T-helper 2 cell treated with Interferon-gamma antibody and Interleukin-4, amounts not matched to agents 5 μg/mL and 100 μg/mL, for 36 hours (primary cell): ENCODE data around the gene POP4.
A peak's percentile ranks its signal among the peaks of the same experiment; 100 is the strongest.

Source experiments
- DNase-seq: peaks from one replicate; pipeline ENCODE4 v3.0.0; 2021; ENCODE audit warnings: low spot score
- H3K27ac Mint-ChIP-seq: one replicate; pipeline ENCODE4 v1.8.0; 2021; ENCODE audit warnings: mild to moderate bottlenecking, mixed read lengths
- H3K27me3 Mint-ChIP-seq: one replicate; pipeline ENCODE4 v1.8.0; 2021; ENCODE audit warnings: low read depth, mixed read lengths
- H3K36me3 Mint-ChIP-seq: one replicate; pipeline ENCODE4 v1.8.0; 2021; ENCODE audit warnings: low read depth, mixed read lengths
- H3K4me1 Mint-ChIP-seq: one replicate; pipeline ENCODE4 v1.8.0; 2021; ENCODE audit warnings: low read depth, mixed read lengths
- H3K4me3 Mint-ChIP-seq: one replicate; pipeline ENCODE4 v1.8.0; 2022; ENCODE audit warnings: mild to moderate bottlenecking, moderate library complexity, mixed read lengths
- H3K9me3 Mint-ChIP-seq: one replicate; pipeline ENCODE4 v1.8.0; 2021; ENCODE audit warnings: mixed read lengths

Gene POP4

DNA sequence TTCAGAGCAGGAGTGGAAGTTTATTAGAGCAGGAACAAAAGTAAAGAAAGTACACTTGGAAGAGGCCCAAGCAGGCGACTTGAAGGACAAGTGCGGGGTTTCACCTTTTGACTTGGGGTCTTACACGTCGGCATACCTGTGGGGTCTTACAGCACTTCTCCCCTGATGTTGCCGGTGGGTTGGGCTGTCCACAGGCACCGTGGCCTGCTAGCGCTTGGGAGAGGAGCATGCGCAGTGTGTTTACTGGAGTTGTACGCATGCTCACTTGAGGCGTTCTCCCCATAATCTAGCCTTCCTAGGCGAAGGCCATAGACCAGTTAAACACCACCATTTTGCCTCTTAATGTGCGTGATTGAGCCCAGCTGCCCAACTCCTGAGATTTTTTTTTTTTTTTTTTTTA, 34.1 kb downstream of the POP4 start:
- DNase-seq, result no peak
- Mint-ChIP-seq H3K4me3 (no peak overlapping the region), H3K4me1 (peaks cover 6% of the 10 kb centered on the region), H3K36me3 (no peaks in the 10 kb centered on the region), H3K27ac (no peak overlapping the region), H3K27me3 (peaks cover 4% of the 10 kb centered on the region), H3K9me3 (no peaks in the 10 kb centered on the region)

DNA sequence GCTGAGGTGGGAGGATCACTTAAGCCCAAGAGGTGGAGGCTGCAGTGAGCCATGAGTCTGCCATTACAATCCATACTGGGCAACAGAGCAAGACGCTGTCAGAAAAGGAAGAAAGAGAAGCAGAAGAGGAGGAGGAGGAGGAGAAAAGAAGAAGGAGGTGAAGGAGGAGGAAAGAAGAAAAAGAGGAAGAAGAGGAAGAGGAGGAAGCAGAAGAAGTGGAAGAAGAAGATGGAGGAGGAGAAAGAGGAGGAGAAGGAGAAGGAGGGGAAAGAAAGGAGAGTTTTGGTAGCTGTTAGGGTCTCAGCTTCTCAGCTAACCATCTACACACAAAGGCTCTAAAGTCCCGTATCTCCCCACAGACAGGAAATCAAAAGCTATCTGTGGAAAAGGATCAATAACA, 35.5 kb downstream of the POP4 start:
- H3K9me3 Mint-ChIP-seq, result no peaks in the 10 kb centered on the region
- H3K27me3 Mint-ChIP-seq, result peaks cover 4% of the 10 kb centered on the region

DNA sequence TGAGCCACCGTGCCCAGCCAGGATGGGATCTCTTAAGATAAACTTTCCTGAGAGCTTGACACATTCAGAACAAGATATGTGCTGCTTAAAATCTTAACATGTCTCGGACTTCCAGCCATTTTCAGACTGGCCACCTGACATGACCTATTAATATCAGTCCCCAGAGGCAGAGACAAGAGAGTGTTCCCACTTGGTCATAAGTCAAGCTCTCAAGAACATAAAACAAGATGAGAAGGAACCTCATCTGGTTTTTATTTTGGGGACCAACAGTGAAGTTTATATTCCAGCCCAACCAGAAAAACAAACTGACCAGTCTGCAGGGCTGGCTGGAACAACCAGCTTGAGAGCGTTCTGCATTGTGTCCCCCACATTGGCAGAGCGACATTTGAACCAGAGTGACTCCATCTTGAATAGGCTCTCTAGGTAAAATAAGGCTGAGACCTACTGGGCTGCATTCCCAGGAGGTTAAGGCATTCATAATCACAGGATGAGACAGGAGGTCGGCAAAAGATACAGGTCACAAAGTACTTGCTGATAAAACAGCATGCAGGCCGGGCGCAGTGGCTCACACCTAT, 37.4 kb downstream of the POP4 start:
- no peak overlapping the region for H3K27ac Mint-ChIP-seq
- H3K27me3 Mint-ChIP-seq, result peaks cover 4% of the 10 kb centered on the region
- H3K4me3 Mint-ChIP-seq, result no peak overlapping the region
- no peaks in the 10 kb centered on the region for H3K36me3 Mint-ChIP-seq
- peaks cover 18% of the 10 kb centered on the region for H3K4me1 Mint-ChIP-seq
- no peaks in the 10 kb centered on the region for H3K9me3 Mint-ChIP-seq
- DNase-seq, result no peak

More for the DNA sequence above, 35.5 kb downstream of the POP4 start:
- Mint-ChIP-seq H3K27ac (no peak overlapping the region), H3K4me1 (peaks cover 18% of the 10 kb centered on the region), H3K4me3 (no peak overlapping the region), H3K36me3 (no peaks in the 10 kb centered on the region)
- no peak for DNase-seq

DNA sequence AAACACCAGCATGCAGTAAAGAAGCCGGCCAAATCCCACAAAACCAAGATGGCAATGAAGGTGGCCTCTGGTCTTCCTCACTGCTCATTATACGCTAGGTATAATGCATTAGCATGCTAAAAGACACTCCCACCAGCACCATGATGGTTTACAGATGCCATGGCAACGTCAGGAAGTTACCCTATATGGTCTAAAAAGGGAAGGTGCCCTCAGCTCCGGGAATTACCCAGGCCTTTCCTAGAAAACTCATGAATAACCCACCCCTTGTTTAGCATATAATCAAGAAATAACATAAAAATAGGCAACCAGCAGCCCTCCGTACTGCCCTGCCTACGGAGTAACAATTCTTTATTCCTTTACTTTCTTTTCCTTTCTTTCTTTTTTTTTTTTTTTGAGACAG, 38.1 kb downstream of the POP4 start:
- Mint-ChIP-seq H3K27me3 (peaks cover 4% of the 10 kb centered on the region), H3K4me3 (no peak overlapping the region), H3K27ac (no peak overlapping the region), H3K9me3 (no peaks in the 10 kb centered on the region), H3K36me3 (no peaks in the 10 kb centered on the region), H3K4me1 (peaks cover 18% of the 10 kb centered on the region)
- DNase-seq, result no peak

DNA sequence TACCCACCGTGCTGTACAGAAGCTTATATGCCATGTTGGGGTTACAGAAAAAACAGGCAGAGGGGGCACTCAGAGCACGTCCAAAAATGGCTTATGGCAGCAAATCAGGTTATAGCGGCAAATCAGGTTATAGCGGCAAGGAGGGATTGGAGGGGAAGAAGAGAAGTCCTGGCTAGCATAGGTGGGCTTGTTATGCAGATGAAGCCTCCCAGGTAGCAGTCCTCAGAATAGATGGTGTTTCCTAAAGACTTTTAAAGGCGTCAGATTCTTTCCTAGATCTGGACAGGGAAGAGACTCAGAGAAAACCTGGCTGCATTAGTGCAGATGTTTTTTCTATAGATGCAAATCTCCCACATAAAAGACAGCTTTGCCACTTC, 39.4 kb downstream of the POP4 start:
- Mint-ChIP-seq H3K27me3 (peaks cover 4% of the 10 kb centered on the region), H3K4me3 (peak overlapping the region; percentile 71), H3K27ac (no peak overlapping the region), H3K36me3 (no peaks in the 10 kb centered on the region), H3K9me3 (no peaks in the 10 kb centered on the region), H3K4me1 (peaks cover 18% of the 10 kb centered on the region)
- no peak for DNase-seq

DNA sequence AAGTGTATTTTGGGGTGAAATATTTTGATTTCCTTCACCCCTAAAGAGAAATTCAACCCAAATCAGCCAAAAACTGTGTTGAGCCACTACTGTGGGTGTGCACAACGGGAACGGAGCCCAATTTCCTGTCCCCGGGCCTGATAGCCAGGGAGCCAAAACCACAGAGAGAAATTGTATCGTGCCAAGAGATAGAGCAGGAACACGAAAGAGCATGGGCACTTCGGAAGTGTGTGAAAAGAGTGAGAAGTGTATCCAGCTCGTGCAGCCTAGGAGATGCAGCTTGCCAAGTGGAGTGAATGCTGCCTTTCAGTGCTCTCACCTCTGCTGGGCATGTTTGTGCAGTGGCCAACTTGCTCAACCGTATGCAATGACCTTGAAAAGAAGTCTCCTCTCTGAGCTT, 39.8 kb downstream of the POP4 start:
- H3K4me3 Mint-ChIP-seq, result peak overlapping the region; percentile 71
- no peak for DNase-seq
- H3K27me3 Mint-ChIP-seq, result peaks cover 4% of the 10 kb centered on the region
- no peaks in the 10 kb centered on the region for H3K36me3 Mint-ChIP-seq
- peaks cover 18% of the 10 kb centered on the region for H3K4me1 Mint-ChIP-seq
- peak overlapping the region; percentile 5 for H3K27ac Mint-ChIP-seq
- H3K9me3 Mint-ChIP-seq, result no peaks in the 10 kb centered on the region

DNA sequence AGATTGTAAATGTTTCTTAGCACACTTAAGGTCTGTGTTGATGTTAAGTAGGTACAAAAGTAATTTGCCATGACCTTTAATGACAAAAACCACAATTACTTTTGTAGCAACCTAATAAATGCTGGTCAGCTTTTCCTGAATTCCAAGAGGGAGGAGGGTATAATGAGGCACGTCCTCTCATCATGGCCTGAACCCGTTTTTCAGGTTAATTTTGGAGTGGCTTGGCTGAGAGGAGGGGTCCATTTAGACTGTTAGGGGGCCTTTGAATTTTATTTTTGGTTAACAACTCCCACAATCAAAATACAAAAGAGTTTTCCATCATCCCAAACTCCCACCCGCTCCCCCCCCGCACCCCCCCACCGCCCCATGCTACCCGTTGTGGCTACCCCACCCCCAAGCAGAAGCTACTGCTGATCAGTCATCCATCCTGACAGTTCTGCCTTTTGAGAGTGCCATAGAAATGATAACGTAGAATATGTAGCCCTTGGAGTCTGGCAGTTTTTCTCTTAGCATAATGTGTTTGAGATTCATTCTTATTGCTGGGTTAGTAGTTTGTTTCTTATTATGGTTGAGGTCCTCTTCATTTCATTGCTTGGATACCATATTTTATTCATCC, 44.8 kb downstream of the POP4 start:
- no peak for DNase-seq
- Mint-ChIP-seq H3K4me1 (peaks cover 25% of the 10 kb centered on the region), H3K36me3 (no peaks in the 10 kb centered on the region), H3K27ac (no peak overlapping the region), H3K9me3 (peaks cover 12% of the 10 kb centered on the region), H3K4me3 (no peak overlapping the region), H3K27me3 (peaks cover 17% of the 10 kb centered on the region)

DNA sequence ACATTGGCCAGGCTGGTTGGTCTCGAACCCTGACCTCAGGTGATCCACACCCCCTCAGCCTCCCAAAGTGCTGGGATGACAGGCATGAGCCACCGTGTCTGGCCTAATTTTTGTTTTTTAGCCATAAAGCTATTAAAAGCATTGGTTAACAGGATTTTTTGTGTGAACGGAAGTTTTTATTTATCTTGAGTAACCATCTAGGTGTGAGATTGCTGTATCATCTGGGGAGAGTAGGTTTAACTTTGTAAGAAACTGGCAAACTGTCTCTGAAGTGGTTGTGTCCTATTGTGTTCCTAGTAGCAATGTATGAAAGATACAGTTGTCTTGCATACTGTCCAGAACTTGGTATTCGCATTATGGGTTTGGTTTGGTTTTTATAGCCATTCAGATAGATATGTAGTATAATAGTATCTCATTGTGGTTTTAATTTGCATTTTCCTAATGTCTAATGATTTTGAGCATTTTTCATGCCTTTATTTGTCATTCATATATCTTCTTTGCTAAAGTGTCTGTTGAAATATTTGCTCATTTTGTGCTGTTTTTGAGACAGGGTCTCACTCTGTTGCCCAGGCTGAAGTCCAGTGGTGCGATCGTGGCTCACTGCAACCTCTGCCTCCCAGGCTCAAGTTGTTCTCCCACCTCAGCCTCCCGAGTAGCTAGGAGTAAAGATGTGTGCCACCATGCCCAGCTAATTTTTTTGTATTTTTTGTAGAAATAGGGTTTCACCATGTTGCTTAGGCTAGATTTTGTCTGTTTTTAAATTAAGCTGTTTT, 45.7 kb downstream of the POP4 start:
- Mint-ChIP-seq H3K4me3 (no peak overlapping the region), H3K36me3 (no peaks in the 10 kb centered on the region), H3K4me1 (peaks cover 20% of the 10 kb centered on the region), H3K27me3 (peaks cover 17% of the 10 kb centered on the region), H3K9me3 (peaks cover 12% of the 10 kb centered on the region), H3K27ac (no peak overlapping the region)
- no peak for DNase-seq

DNA sequence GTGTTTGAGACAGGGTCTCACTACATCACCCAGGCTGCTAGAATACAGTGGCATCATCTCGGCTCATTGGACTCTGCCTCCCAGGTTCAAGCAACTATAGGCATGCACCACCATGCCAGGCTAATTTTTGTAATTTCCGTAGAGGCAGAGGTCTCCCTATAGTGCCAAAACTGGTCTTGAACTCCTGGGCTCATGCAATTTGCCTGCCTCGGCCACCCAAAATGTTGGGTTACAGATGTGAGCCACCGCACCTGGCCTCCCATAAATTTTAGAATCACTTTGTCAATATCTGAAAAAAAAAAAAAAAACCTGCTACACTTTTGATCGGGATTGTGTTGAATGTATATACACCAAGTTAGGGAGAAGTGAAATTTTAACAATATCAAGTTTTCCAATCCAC, 47.3 kb downstream of the POP4 start:
- Mint-ChIP-seq H3K4me3 (no peak overlapping the region), H3K27me3 (peaks cover 17% of the 10 kb centered on the region), H3K9me3 (peaks cover 12% of the 10 kb centered on the region), H3K36me3 (no peaks in the 10 kb centered on the region), H3K4me1 (peaks cover 20% of the 10 kb centered on the region), H3K27ac (no peak overlapping the region)
- no peak for DNase-seq

DNA sequence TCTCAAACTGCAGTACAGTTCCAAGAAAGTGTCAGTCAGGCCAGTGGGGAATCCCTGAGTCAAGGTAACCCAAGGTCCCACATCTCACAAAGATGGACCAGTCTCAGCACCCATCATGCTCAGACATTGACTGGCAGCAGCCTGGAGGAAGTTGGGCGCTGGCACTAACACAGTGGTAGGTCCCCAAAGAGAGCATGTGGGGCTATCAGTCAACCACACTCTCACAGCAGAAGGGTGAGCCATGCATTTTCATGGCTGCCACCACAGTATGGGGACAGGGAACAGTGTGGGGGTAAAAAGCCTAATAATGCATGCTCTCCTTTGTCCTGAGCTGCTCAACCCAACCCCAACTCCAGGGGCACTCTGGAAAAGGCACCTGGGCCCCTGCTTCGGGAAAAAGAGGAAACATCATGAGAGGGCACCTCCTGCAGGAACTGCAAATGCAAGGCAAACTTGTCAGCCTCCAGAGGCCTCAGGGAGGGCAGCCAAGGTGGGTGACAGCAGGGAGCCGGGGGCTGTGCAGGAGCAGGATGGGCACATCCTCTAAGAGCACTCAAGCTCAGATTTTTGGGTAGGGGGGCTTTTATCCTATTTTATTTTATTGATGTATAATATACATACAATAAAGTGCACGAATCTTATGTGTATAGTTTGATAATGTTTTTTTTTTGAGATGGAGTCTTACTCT, 49.7 kb downstream of the POP4 start:
- Mint-ChIP-seq H3K27ac (no peak overlapping the region), H3K4me3 (no peak overlapping the region), H3K36me3 (no peaks in the 10 kb centered on the region), H3K27me3 (peaks cover 17% of the 10 kb centered on the region), H3K4me1 (peaks cover 23% of the 10 kb centered on the region), H3K9me3 (peaks cover 12% of the 10 kb centered on the region)
- DNase-seq, result no peak

DNA sequence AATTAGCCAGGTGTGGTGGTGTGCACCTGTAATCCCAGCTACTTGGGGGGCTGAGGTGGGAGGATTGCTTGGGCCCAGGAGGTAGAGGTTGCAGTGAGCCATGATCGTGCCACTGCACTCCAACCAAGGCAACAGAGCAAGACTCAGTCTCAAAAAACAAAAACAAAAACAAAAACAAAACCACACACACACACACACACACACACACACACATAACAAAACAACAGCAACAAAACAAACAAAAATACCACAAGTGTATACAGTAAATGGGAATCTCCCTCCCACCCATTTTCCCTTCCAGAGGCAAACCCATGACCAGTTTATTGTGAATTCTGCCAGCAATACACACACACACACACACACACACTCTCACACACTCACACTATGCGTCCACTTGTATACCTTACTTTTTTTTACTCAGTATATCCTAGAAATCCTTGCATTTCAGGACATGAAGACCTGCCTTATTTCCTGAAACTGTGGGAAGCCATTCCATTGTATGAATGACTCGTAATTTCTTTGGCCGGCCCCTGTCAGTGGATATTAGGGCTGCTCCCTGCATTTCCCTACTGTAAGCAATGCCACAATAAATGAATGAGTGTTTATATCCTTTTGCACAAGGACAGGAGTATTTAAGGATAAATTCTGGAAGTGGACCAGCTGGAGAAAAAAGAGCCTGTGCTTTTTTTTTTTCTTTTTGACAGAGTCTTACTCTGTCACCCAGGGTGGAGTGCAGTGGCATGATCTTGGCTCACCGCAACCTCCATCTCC, 52.3 kb downstream of the POP4 start:
- Mint-ChIP-seq H3K9me3 (peaks cover 11% of the 10 kb centered on the region), H3K36me3 (no peaks in the 10 kb centered on the region), H3K27me3 (peaks cover 4% of the 10 kb centered on the region), H3K27ac (no peak overlapping the region), H3K4me3 (no peak overlapping the region), H3K4me1 (peaks cover 32% of the 10 kb centered on the region)
- DNase-seq, result no peak

DNA sequence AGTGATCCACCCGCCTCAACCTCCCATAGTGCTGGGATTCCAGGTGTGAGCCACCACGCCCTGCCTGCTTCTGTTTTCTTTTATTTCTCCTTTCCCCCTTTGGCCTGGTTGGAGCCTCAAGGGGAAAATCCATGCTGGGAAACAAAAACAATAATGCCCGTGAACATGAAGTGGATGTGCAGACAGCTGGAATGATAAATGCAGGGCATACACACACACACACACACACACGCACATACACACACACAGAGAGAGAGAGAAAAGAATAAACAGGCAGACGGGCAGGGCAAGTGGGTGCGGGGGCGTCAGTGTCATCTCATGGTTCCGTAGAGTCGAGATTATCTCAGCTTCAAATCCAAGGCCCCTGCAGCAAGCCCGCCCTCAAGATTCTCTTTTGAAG, 54.8 kb downstream of the POP4 start:
- Mint-ChIP-seq H3K27me3 (no peaks in the 10 kb centered on the region), H3K4me1 (peaks cover 32% of the 10 kb centered on the region), H3K4me3 (peak overlapping the region; percentile 11), H3K27ac (no peak overlapping the region), H3K36me3 (no peaks in the 10 kb centered on the region), H3K9me3 (no peaks in the 10 kb centered on the region)
- peak; percentile 66 for DNase-seq

DNA sequence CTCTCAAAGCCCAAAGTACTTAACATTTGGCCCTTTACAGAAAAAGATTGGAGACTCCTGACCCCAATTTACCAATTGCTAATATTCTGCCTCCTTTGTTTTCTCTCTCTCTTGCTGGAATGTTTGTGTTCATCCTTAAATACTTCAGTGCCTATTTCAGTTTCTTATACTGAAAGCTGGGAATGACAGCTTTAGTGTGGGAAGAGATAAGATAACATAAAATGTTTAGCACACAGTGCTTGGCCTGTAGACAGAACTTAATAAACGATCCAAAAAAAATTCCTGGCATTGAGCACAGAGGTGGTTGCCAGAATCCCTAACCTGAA, 56.2 kb downstream of the POP4 start:
- DNase-seq, result no peak
- Mint-ChIP-seq H3K4me1 (peaks cover 35% of the 10 kb centered on the region), H3K27ac (peak overlapping the region; percentile 67), H3K4me3 (peak overlapping the region; percentile 24), H3K27me3 (no peaks in the 10 kb centered on the region), H3K9me3 (no peaks in the 10 kb centered on the region), H3K36me3 (peaks cover 6% of the 10 kb centered on the region)
